Measurements from ENCODE around the gene POPDC3. TPM values are rescaled to one million over a fixed set of nuclear protein-coding genes. Genes with fewer than 3 reads are reported as not detected.

POPDC3 gene
- total and polyA plus RNA-seq, 2 of the 13 experiments (the other 11 are each of a cell fraction or from before 2014, with no cell fraction given) = 0.18 to 0.20 TPM

- no TSS peak for BruUV-seq (replicated peaks)
- 0% methylated on average over 2 of the region's 2 CpGs for WGBS (ENCODE audit: low lambda C conversion rate)
- TF ChIP-seq NR2F1 (CRISPR knock-in tag; IDR thresholded peaks at IDR 0.05) (no peak), TFE3 (CRISPR knock-in tag; IDR thresholded peaks at IDR 0.05) (no peak)
These were observed 5.1 kb upstream of the POPDC3 start for GRCh38 chr6:105184921-105185320.

GRCh38 chr6:105181981-105182515 lies 2.2 kb upstream of the POPDC3 start:
- Histone ChIP-seq H3K4me2 (ENCODE audit: low read depth, low read length) (no peak overlapping the region), H2AFZ (ENCODE audit: low read length) (no peak overlapping the region), H3K79me2 (ENCODE audit: insufficient read depth, low read length) (no peaks in the 10 kb centered on the region), H3K27ac (ENCODE audit: extremely low read length, insufficient read depth, low read length) (no peak overlapping the region), H3K27me3 (ENCODE audit: control insufficient read depth in 1 of 2, insufficient read depth in 2 of 2, low read length in 2 of 2) (peaks cover 4 to 35% of the 10 kb centered on the region in 2 experiments; a peak in 4 of 5 replicates), H3K9ac (ENCODE audit: insufficient read depth, low read depth, low read length) (no peak overlapping the region), H3K36me3 (replicated peaks in 1 of 2; ENCODE audit: control insufficient read depth in 1 of 2, insufficient read depth in 2 of 2, low read length in 2 of 2) (no peaks in the 10 kb centered on the region), H3K4me3 (replicated peaks in 1 of 3; ENCODE audit: insufficient read depth in 1 of 3, low read depth in 2 of 3, low read length in 3 of 3) (no peak overlapping the region), H3K9me3 (ENCODE audit: low read length) (no peaks in the 10 kb centered on the region), H4K20me1 (ENCODE audit: insufficient read depth, low read length) (no peaks in the 10 kb centered on the region), H3K4me1 (ENCODE audit: insufficient read depth, low read length) (no peaks in the 10 kb centered on the region)
- DNase-seq (ENCODE audit: low spot score) = no peak
- intact Hi-C loops (cut with micrococcal nuclease; ENCODE audit: unreplicated experiment) = no loop called here
- in situ Hi-C loops (cut with HindIII; ENCODE audit: extremely low pct_ligation_motif_present, low pct_unique_long_range_greater_than_20kb) = no loop called here
- POLR2A ChIA-PET = no interaction called here
- FAIRE-seq = no peak
- WGBS (ENCODE audit: low lambda C conversion rate) = 48% methylated on average over 4 of the region's 4 CpGs
- no TSS peak for BruUV-seq (replicated peaks)
- ATAC-seq = no peak
- CTCF ChIA-PET (ENCODE audit: low intra/inter-chr PET ratio, low total read pairs) = no interaction called here
- no peak for TF ChIP-seq ZNF639 (CRISPR knock-in tag; conservative IDR thresholded peaks at IDR 0.05)
- no peak for TF ChIP-seq RAD51 (IDR thresholded peaks at IDR 0.05; ENCODE audit: borderline replicate concordance)
- no peak for TF ChIP-seq CHCHD3 (CRISPR knock-in tag; IDR thresholded peaks at IDR 0.05)
- no peak for TF ChIP-seq ZNF713 (CRISPR knock-in tag; IDR thresholded peaks at IDR 0.05)
- no peak for TF ChIP-seq HIC2 (CRISPR knock-in tag; IDR thresholded peaks at IDR 0.05; ENCODE audit: low read depth)
- no peak for TF ChIP-seq ZMYM4 (CRISPR knock-in tag; IDR thresholded peaks at IDR 0.05)
- TF ChIP-seq ZNF644 (CRISPR knock-in tag; IDR thresholded peaks at IDR 0.05; ENCODE audit: low read depth) = no peak
- TF ChIP-seq GFI1 (CRISPR knock-in tag; IDR thresholded peaks at IDR 0.05; ENCODE audit: borderline replicate concordance) = no peak
- TF ChIP-seq ZNF251 (CRISPR knock-in tag; IDR thresholded peaks at IDR 0.05) = no peak
- TF ChIP-seq ZNF530 (CRISPR knock-in tag; IDR thresholded peaks at IDR 0.05; ENCODE audit: low read depth) = no peak
- no peak for TF ChIP-seq MEF2D (CRISPR knock-in tag; IDR thresholded peaks at IDR 0.05)
- no peak for TF ChIP-seq TP53 (CRISPR knock-in tag; conservative IDR thresholded peaks at IDR 0.05)

More at GRCh38 chr6:105184921-105185320, 5.1 kb upstream of the POPDC3 start:
- Histone ChIP-seq H3K27ac (ENCODE audit: extremely low read length, insufficient read depth, low read length) (no peak overlapping the region), H3K9ac (ENCODE audit: insufficient read depth, low read depth, low read length) (no peak overlapping the region), H2AFZ (ENCODE audit: low read length) (no peak overlapping the region), H3K27me3 (ENCODE audit: control insufficient read depth in 1 of 2, insufficient read depth in 2 of 2, low read length in 2 of 2) (peaks cover 0 to 26% of the 10 kb centered on the region in 2 experiments; a peak in 3 of 5 replicates), H3K4me2 (ENCODE audit: low read depth, low read length) (no peak overlapping the region), H3K4me3 (replicated peaks in 1 of 3; ENCODE audit: insufficient read depth in 1 of 3, low read depth in 2 of 3, low read length in 3 of 3) (no peak overlapping the region), H3K9me3 (ENCODE audit: low read length) (no peaks in the 10 kb centered on the region), H4K20me1 (ENCODE audit: insufficient read depth, low read length) (no peaks in the 10 kb centered on the region), H3K79me2 (ENCODE audit: insufficient read depth, low read length) (no peaks in the 10 kb centered on the region), H3K36me3 (replicated peaks in 1 of 2; ENCODE audit: control insufficient read depth in 1 of 2, insufficient read depth in 2 of 2, low read length in 2 of 2) (no peaks in the 10 kb centered on the region), H3K4me1 (ENCODE audit: insufficient read depth, low read length) (no peaks in the 10 kb centered on the region)
- POLR2A ChIA-PET = no interaction called here
- intact Hi-C loops (cut with micrococcal nuclease; ENCODE audit: unreplicated experiment) (no loop called here), in situ Hi-C loops (cut with HindIII; ENCODE audit: extremely low pct_ligation_motif_present, low pct_unique_long_range_greater_than_20kb) (no loop called here)
- no peak for ATAC-seq
- DNase-seq (ENCODE audit: low spot score) = no peak
- no peak for FAIRE-seq
- CTCF ChIA-PET (ENCODE audit: low intra/inter-chr PET ratio, low total read pairs) = no interaction called here
